Activated CD4-positive, alpha-beta memory T cell treated with anti-CD3 and anti-CD28 coated beads for 36 hours (primary cell): Measurements from ENCODE around the gene BSN. TPM values are rescaled to one million over a fixed set of nuclear protein-coding genes. Genes with fewer than 3 reads are reported as not detected.

Experiments
- CTCF ChIA-PET: fragments of 350-600 bp; sonication (Branson Sonifier 250); formaldehyde crosslinking; loops from one replicate; lab custom pipeline; 2021; ENCODE audit warnings: antibody characterized with exemption, inconsistent platforms; lab: Charles Lee
- POLR2A ChIA-PET: fragments of 350-600 bp; sonication (Branson Sonifier 250); formaldehyde crosslinking; loops from one replicate; lab custom pipeline; 2021; ENCODE audit warnings: antibody characterized with exemption; lab: Charles Lee
- DNase-seq: peaks from one replicate; pipeline ENCODE4 v3.0.0-alpha.2; 2020
- H3K27ac Mint-ChIP-seq: one replicate; pipeline ENCODE4 v1.8.0; 2021; ENCODE audit warnings: mixed read lengths
- H3K27me3 Mint-ChIP-seq: one replicate; pipeline ENCODE4 v1.8.0; 2021; ENCODE audit warnings: mixed read lengths
- H3K36me3 Mint-ChIP-seq: one replicate; pipeline ENCODE4 v1.8.0; 2021; ENCODE audit warnings: mixed read lengths
- H3K4me1 Mint-ChIP-seq: one replicate; pipeline ENCODE4 v1.8.0; 2021; ENCODE audit warnings: low read depth, mixed read lengths
- H3K4me3 Mint-ChIP-seq: one replicate; pipeline ENCODE4 v1.8.0; 2021; ENCODE audit warnings: mild to moderate bottlenecking, mixed read lengths
- H3K9me3 Mint-ChIP-seq: one replicate; pipeline ENCODE4 v1.8.0; 2021; ENCODE audit warnings: mixed read lengths
- intact Hi-C: fragments of 100-400 bp; cut with micrococcal nuclease; formaldehyde crosslinking; loops from one replicate; pipeline ENCODE4 v1.15.1; 2023
- total RNA-seq, 2 experiments: library from RNA; stranded (reverse); gene quantifications; one replicate each; pipeline ENCODE4 v1.2.3, GENCODE V29; 2021

BSN gene
- total RNA-seq, 2 experiments from 2014 or later = 0.05 to 0.07 TPM

- Mint-ChIP-seq H3K36me3 (peaks cover 2% of the 10 kb centered on the region), H3K9me3 (no peaks in the 10 kb centered on the region), H3K4me3 (no peak overlapping the region), H3K27me3 (no peaks in the 10 kb centered on the region), H3K27ac (no peak overlapping the region), H3K4me1 (no peaks in the 10 kb centered on the region)
- POLR2A ChIA-PET = no interaction called here
- intact Hi-C loops = no loop called here
- no peak for DNase-seq
- CTCF ChIA-PET = no interaction called here
Measured at GRCh38 chr3:49706456-49707112, 152.3 kb downstream of the BSN start.

- Mint-ChIP-seq H3K4me1 (no peaks in the 10 kb centered on the region), H3K27me3 (no peaks in the 10 kb centered on the region), H3K27ac (no peak overlapping the region), H3K4me3 (no peak overlapping the region), H3K9me3 (no peaks in the 10 kb centered on the region), H3K36me3 (peaks cover 2% of the 10 kb centered on the region)
- intact Hi-C loops = no loop called here
- CTCF ChIA-PET = no interaction called here
- DNase-seq = no peak
- POLR2A ChIA-PET = no interaction called here
Measured at GRCh38 chr3:49707113-49707480, 152.8 kb downstream of the BSN start.

GRCh38 chr3:49709852-49710251, 155.6 kb downstream of the BSN start:
- CTCF ChIA-PET = no interaction called here
- intact Hi-C loops = no loop called here
- no peaks in the 10 kb centered on the region for H3K27me3 Mint-ChIP-seq
- H3K4me1 Mint-ChIP-seq = no peaks in the 10 kb centered on the region
- no peak overlapping the region for H3K27ac Mint-ChIP-seq
- DNase-seq = no peak
- H3K36me3 Mint-ChIP-seq = no peaks in the 10 kb centered on the region
- H3K9me3 Mint-ChIP-seq = no peaks in the 10 kb centered on the region
- POLR2A ChIA-PET = no interaction called here
- no peak overlapping the region for H3K4me3 Mint-ChIP-seq

GRCh38 chr3:49711489-49711888, 157.2 kb downstream of the BSN start:
- POLR2A ChIA-PET = interaction anchor here (0.6 to 1.7 kb wide), 2 partner anchors 12 to 63 kb away, joined by 3 to 5 read pairs; no protein-coding TSS in a partner anchor

GRCh38 chr3:49712166-49712565, 157.9 kb downstream of the BSN start:
- H3K4me3 Mint-ChIP-seq = no peak overlapping the region
- H3K4me1 Mint-ChIP-seq = no peaks in the 10 kb centered on the region
- no peaks in the 10 kb centered on the region for H3K9me3 Mint-ChIP-seq
- H3K36me3 Mint-ChIP-seq = no peaks in the 10 kb centered on the region
- no peak overlapping the region for H3K27ac Mint-ChIP-seq
- no peaks in the 10 kb centered on the region for H3K27me3 Mint-ChIP-seq
- intact Hi-C loops = no loop called here
- CTCF ChIA-PET = no interaction called here
- DNase-seq = no peak
- POLR2A ChIA-PET = interaction anchor here (0.6 to 1.7 kb wide), 2 partner anchors 11 to 62 kb away, joined by 3 to 5 read pairs; no protein-coding TSS in a partner anchor

More at GRCh38 chr3:49711489-49711888, 157.2 kb downstream of the BSN start:
- H3K36me3 Mint-ChIP-seq = no peaks in the 10 kb centered on the region
- intact Hi-C loops = no loop called here
- no peak overlapping the region for H3K4me3 Mint-ChIP-seq
- H3K9me3 Mint-ChIP-seq = no peaks in the 10 kb centered on the region
- no peak for DNase-seq
- no peaks in the 10 kb centered on the region for H3K4me1 Mint-ChIP-seq
- no peak overlapping the region for H3K27ac Mint-ChIP-seq
- no peaks in the 10 kb centered on the region for H3K27me3 Mint-ChIP-seq
- CTCF ChIA-PET = interaction anchor here (1.1 kb wide), 1 partner anchor 10 kb away, joined by 4 read pairs; no protein-coding TSS in a partner anchor

GRCh38 chr3:49712631-49713317, 158.5 kb downstream of the BSN start:
- Mint-ChIP-seq H3K9me3 (no peaks in the 10 kb centered on the region), H3K27me3 (no peaks in the 10 kb centered on the region), H3K4me3 (no peak overlapping the region), H3K27ac (no peak overlapping the region), H3K36me3 (no peaks in the 10 kb centered on the region), H3K4me1 (peaks cover 3% of the 10 kb centered on the region)
- no peak for DNase-seq
- ChIA-PET POLR2A (interaction anchor here (1.7 kb wide), 1 partner anchor 10 kb away, joined by 5 read pairs; no protein-coding TSS in a partner anchor), CTCF (interaction anchor here (0.6 kb wide), 1 partner anchor 41 kb away, joined by 3 read pairs; no protein-coding TSS in a partner anchor)
- intact Hi-C loops = no loop called here

GRCh38 chr3:49713336-49714105, 159.2 kb downstream of the BSN start:
- intact Hi-C loops = no loop called here
- H3K9me3 Mint-ChIP-seq = no peaks in the 10 kb centered on the region
- CTCF ChIA-PET = interaction anchor here (0.6 kb wide), 1 partner anchor 41 kb away, joined by 3 read pairs; no protein-coding TSS in a partner anchor
- no peak overlapping the region for H3K27ac Mint-ChIP-seq
- POLR2A ChIA-PET = interaction anchor here (1.8 kb wide), 1 partner anchor 10 kb away, joined by 9 read pairs; the partner anchor contains the start of gene GMPPB
- DNase-seq = no peak
- H3K27me3 Mint-ChIP-seq = no peaks in the 10 kb centered on the region
- H3K4me1 Mint-ChIP-seq = peaks cover 5% of the 10 kb centered on the region
- no peak overlapping the region for H3K4me3 Mint-ChIP-seq
- no peaks in the 10 kb centered on the region for H3K36me3 Mint-ChIP-seq

- CTCF ChIA-PET = interaction anchor here (0.6 to 1.2 kb wide), 3 partner anchors 11 to 175 kb away, joined by 3 to 4 read pairs (median 3); no protein-coding TSS in a partner anchor
- Mint-ChIP-seq H3K36me3 (peaks cover 6% of the 10 kb centered on the region), H3K27me3 (no peaks in the 10 kb centered on the region), H3K4me1 (peaks cover 15% of the 10 kb centered on the region), H3K9me3 (no peaks in the 10 kb centered on the region), H3K27ac (no peak overlapping the region), H3K4me3 (no peak overlapping the region)
- DNase-seq = no peak
- POLR2A ChIA-PET = interaction anchor here (0.6 to 1.8 kb wide), 2 partner anchors 9 to 135 kb away, joined by 3 to 9 read pairs; partner anchors contain the start of gene GMPPB
- intact Hi-C loops = loop anchor here (5.0 kb wide), 1 partner anchor 142 kb away; the partner anchor contains the start of gene TRAIP
Measured at GRCh38 chr3:49714728-49715550, 160.7 kb downstream of the BSN start.

GRCh38 chr3:49715611-49716121, 161.4 kb downstream of the BSN start:
- POLR2A ChIA-PET = interaction anchor here (1.8 kb wide), 1 partner anchor 8 kb away, joined by 9 read pairs; the partner anchor contains the start of gene GMPPB
- DNase-seq = no peak
- CTCF ChIA-PET = interaction anchor here (0.8 to 1.2 kb wide), 2 partner anchors 12 to 176 kb away, joined by 3 to 4 read pairs; no protein-coding TSS in a partner anchor
- Mint-ChIP-seq H3K27me3 (no peaks in the 10 kb centered on the region), H3K9me3 (no peaks in the 10 kb centered on the region), H3K36me3 (peaks cover 8% of the 10 kb centered on the region), H3K4me3 (no peak overlapping the region), H3K4me1 (peaks cover 16% of the 10 kb centered on the region), H3K27ac (no peak overlapping the region)
- intact Hi-C loops = loop anchor here (5.0 kb wide), 1 partner anchor 142 kb away; the partner anchor contains the start of gene TRAIP

- CTCF ChIA-PET = interaction anchor here (0.8 kb wide), 1 partner anchor 176 kb away, joined by 3 read pairs; no protein-coding TSS in a partner anchor
- Mint-ChIP-seq H3K36me3 (peaks cover 12% of the 10 kb centered on the region), H3K9me3 (no peaks in the 10 kb centered on the region), H3K27me3 (no peaks in the 10 kb centered on the region), H3K4me1 (peaks cover 20% of the 10 kb centered on the region), H3K27ac (no peak overlapping the region), H3K4me3 (no peak overlapping the region)
- POLR2A ChIA-PET = no interaction called here
- DNase-seq = no peak
- intact Hi-C loops = loop anchor here (5.0 kb wide), 1 partner anchor 141 kb away; the partner anchor contains the start of gene TRAIP
Measured at GRCh38 chr3:49716169-49716568, 161.9 kb downstream of the BSN start.
